HG03060 (cell line): Measurements from ENCODE around the gene SFXN3.

Source experiments
- ATAC-seq: cut with Tn5 transposase; IDR thresholded peaks from one replicate; pipeline ENCODE4 v1.9.1; 2021; ENCODE audit warnings: low read depth, moderate number of reproducible peaks; ENCODE audit not compliant: unreplicated experiment

Gene SFXN3

DNA sequence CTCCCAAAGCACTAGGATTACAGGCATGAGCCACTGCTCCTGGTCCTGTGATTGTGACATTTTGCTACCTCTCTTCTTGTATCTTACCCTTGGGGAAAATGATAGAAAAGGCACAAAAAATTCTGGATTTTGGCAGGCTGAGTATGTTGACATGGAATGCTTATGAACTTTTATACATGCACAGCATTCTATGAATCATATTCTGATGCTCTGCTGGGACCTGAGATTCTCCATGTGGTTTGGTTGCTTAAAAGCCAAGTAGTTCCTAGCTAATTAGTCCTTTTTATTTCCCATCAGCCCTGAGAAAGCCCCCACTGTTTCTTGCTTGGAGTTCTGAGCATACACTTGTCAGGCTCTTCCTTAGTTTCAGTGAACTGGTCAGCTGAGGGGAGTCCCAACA lies 22.5 kb downstream of the SFXN3 start:
- no peak for ATAC-seq

DNA sequence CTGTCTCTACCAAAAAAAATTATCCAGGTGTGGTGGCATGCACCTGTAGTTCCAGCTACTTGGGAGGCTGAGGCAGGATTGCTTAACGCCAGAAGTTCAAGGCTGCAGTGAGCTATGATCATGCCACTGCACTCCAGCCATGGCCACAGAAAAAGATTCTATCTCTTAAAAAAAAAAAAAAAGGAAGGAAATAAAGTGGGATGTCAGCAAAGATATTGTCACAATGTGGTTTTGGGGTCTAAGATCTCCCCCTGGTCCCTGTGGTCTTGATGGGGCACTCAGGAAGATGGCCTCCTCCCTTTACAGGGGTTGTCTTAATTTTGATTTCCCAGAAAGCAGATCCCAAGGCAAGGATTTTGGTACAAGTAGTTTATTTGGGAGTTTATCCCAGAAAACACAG lies 23.3 kb downstream of the SFXN3 start:
- ATAC-seq: no peak

DNA sequence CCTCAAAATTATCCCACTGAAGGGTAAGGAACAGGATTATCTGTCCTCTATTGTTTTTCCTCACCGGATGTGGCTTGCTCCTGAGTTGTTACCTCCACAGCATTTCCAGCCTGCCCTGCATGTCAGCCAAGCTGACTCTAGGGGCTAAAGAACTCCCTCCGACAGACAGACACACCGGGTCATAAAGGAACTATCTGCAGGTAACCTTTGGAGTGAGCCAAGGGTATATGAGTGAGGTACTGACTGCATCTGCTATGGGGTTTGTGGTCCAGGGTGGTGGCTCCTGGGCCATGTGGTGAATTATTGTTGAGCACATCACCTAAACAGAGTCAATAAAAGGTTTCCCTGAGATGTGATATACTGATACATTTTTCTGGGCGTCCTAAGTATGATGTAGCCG lies 23.8 kb downstream of the SFXN3 start:
- no peak for ATAC-seq

DNA sequence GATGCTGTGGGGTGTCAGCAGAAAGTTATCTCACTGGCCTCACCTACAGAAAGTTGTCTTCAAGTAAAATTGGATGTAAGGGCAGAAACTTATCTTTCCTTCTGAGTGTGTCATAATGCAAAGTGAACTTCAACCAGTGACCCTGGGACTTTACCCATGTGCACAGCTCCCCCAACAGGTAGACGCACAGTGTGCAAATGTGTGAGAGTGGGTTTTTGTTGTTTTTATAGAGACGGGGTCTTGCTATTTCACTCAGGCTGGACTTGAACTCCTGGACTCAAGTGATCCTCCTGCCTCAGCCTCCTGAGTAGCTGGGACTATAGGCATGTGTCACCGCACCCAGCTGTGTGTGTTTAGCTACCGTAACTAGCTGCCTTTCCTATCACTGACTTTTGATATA lies 24.4 kb downstream of the SFXN3 start:
- no peak for ATAC-seq

DNA sequence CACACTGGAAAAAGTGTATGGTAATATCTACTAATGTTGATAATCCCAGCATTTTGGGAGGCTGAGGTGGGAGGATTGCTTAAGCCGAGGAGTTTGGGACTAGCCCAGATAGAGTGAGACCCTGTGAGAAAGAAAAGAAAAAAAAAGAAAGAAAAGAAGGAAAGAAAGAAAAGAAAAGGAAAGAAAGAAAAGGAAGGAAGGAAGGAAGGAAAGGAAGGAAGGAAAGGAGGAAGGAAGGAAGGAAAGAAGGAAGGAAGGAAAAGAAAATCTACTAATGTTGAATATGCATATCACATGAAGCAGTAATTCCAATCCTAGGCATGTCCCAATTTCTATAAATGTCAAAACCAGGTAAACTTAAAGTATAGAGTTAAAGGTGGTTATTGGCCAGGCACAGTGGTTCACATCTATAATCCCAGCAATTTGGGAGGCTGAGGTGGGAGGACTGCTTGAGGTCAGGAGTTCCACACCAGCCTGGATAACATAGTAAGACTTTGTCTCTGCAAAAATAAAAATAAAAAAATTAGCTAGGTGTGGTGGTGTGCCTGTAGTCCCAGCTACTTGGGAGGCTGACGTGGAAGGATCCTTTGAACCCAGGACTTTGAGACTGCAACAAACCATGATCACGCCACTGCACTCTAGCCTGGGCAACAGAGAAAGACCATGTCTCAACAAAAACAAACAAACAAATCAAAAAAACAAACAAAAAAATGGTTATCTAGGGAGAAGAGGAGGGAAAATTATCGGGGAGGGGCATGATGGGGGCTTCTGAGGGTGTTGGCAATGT lies 25.5 kb downstream of the SFXN3 start:
- no peak for ATAC-seq

DNA sequence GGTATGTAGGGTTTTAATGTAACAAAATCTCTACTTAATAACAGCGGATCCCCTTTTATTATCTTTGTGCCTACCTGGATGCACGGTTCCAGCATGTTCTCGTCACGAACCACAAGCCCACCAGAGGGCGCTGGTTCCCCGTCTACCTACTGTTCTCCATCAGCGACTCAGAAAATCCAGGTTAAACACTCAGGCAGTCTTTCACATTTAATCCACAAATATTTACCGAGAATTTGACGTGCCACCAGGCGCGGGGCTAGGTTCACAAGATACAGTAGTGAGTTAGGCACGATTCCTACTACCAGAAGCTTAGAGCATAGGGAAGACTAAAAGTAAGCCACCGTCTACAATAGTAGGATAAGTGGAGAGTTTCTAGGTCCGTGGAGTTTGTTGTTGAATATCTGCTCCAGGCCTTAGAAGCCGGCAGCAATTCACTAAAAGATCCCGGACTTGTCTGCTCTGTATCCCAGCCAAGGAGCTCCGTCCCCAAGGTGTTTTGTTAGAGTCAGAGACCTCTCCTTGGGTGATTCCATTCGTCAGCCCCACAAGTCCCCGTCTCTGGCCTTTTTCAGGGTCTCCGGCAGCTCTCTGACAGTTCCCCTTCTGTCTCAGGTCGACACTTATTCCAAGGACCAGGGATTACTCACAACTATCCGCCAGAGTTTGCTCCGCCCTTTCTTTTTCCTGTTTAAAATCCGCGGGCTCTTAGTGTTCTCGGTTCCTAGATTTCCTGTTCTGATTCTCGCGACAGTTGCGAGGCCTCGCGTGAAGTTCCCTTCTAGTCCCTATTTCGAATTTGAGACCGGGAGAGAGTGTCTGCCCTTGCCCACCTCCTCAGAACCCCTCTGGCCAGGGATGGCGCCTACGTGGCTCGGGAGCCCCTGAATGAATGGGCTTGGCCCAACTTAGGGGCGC lies 29.3 kb downstream of the SFXN3 start:
- peak; percentile 27 for ATAC-seq

DNA sequence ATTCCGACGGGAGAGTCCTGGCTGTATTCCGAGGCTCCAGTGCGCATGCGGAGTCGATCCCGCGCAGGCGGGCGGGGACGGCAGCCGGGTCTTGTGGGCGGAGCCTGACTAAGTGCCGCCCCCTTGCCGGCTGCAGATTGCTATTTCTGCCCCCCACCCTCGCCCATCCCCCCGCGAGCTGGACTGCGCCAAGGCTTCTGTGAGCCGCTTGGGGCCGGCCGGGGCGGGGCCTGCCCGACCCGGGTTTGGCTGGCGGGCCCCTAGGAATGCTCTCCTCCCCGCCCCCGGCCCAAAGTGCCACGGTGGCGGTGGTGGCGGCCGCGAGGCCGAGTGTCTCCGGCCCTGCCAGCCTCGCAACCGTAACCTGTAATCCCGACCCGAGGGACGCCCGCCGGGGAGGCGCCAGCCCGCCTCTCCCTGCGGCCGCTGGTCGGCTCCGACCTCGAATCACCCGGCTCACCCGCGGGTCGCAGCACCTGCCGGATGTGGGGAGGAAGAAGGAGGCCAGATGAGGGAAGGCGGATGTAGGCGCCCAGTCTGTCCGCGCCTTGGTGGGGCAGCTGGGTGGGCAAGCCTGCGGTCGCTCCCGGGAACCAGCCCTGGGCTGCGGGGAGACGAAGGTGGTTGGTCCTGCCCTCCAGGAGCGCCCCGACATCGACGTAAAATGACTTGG lies 30.1 kb downstream of the SFXN3 start:
- ATAC-seq: peak; percentile 40

DNA sequence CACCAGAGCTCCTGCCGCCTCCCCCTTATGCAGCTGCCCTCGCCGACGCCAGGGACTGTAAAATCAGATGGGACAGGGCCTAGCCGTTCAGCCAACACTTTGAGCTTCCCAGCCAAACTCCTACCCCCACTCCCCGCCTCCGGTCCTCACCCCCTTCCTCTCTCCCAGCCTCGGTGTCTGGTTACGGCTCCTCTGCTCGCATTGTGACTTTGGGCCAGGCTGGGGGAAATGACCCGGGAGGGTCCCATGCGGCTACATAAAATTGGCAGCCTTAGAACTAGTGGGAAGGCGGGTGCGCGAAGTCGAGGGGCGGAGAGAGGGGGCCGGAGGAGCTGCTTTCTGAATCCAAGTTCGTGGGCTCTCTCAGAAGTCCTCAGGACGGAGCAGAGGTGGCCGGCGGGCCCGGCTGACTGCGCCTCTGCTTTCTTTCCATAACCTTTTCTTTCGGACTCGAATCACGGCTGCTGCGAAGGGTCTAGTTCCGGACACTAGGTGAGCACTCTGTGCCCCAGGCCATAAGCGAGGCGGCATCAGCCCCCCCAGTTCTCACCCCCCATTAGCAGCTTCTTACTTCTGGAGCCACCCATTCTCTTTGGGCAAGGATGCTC lies 30.7 kb downstream of the SFXN3 start, which contains the start of gene KAZALD1:
TSS of gene KAZALD1 (plus strand) at position 366 of the 608 bp plus-strand sequence. CDS start 604 bp downstream, outside the sequence.
- no peak for ATAC-seq

DNA sequence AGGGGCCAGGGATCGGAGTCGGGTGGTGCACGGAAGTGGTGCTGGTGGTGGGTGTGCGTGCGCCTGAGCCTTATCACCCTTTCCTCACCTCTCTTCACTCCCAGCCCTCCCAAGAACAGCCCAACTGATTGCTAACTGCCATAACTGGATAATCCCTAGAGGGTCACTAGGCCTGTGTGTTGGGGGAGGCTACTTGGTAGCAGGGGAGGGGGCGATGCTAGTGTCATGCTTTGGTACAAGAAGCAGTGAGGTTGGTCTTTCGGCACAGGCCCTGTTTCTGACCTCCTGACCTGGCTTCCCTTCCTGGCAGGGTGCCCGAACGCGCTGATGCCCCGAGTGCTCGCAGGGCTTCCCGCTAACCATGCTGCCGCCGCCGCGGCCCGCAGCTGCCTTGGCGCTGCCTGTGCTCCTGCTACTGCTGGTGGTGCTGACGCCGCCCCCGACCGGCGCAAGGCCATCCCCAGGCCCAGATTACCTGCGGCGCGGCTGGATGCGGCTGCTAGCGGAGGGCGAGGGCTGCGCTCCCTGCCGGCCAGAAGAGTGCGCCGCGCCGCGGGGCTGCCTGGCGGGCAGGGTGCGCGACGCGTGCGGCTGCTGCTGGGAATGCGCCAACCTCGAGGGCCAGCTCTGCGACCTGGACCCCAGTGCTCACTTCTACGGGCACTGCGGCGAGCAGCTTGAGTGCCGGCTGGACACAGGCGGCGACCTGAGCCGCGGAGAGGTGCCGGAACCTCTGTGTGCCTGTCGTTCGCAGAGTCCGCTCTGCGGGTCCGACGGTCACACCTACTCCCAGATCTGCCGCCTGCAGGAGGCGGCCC lies 31.4 kb downstream of the SFXN3 start:
- no peak for ATAC-seq

DNA sequence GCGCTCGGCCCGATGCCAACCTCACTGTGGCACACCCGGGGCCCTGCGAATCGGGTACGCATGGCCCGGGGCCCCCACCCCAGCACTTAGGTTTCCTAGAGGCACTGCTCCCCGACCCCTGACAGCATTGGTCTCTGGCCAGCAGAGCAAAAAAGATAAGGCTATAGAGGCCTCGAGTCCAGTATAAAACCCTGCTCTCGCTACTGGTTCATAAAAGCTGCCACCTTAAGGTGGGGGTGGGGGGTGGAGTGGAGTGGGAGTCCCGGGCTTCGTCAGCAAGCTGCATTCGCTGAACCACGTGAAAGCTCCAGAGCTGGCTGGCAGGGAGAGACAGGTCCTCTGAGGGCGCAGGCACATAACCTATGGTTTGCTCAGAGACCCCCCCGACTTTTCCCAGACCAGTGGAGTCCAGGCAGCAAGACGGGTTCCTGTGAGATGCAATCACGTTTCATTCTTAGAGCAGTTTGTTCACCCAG lies 32.1 kb downstream of the SFXN3 start:
- no peak for ATAC-seq

DNA sequence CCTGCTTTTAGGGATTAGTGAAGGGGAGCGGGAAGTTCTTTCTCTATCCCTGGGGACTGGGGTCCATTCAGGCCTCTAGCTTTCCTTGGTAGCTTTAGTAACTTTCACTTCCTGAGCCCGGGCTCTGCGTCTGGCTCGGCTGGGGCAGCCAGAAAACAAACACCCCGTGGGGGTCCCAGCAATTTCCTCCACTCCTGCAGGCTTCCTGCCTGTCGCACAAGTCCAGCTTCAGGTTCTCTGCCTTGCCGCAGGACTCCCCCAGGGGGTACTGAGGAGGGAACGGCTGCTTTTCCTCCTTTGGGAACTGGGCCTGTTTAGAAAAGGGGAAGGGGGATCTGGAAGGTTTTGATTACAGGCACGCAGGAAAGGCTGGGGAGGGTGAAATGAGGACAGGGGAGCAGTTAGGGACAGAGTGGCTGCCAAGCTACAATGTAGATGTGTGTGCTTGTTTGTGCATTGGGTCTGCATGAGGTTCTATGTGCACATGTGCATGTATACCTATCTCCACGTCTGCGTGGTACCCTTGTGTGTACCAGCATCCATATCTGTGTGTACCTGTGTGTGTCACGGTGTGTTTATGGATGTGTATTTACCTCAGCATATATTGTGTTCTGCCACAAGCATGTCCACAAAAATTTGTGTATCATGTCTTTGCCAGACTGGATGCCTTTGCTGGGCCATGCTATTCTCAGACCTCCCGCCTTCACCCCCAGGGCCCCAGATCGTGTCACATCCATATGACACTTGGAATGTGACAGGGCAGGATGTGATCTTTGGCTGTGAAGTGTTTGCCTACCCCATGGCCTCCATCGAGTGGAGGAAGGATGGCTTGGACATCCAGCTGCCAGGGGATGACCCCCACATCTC lies 32.7 kb downstream of the SFXN3 start:
- no peak for ATAC-seq

DNA sequence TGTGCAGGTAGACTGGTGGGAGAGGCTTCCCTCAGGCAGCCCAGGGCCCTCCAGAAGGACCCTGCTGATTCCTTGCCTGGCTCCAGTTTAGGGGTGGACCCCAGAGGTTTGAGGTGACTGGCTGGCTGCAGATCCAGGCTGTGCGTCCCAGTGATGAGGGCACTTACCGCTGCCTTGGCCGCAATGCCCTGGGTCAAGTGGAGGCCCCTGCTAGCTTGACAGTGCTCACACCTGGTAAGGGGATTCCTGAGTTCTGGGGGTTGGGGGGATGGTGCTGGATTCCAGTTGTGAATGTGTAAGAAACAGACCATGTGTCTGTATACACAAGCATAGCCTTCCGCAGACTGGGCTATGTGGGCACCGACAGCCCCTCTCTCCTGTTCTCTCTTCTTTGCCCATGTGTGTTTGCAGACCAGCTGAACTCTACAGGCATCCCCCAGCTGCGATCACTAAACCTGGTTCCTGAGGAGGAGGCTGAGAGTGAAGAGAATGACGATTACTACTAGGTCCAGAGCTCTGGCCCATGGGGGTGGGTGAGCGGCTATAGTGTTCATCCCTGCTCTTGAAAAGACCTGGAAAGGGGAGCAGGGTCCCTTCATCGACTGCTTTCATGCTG lies 33.5 kb downstream of the SFXN3 start:
- ATAC-seq: no peak

DNA sequence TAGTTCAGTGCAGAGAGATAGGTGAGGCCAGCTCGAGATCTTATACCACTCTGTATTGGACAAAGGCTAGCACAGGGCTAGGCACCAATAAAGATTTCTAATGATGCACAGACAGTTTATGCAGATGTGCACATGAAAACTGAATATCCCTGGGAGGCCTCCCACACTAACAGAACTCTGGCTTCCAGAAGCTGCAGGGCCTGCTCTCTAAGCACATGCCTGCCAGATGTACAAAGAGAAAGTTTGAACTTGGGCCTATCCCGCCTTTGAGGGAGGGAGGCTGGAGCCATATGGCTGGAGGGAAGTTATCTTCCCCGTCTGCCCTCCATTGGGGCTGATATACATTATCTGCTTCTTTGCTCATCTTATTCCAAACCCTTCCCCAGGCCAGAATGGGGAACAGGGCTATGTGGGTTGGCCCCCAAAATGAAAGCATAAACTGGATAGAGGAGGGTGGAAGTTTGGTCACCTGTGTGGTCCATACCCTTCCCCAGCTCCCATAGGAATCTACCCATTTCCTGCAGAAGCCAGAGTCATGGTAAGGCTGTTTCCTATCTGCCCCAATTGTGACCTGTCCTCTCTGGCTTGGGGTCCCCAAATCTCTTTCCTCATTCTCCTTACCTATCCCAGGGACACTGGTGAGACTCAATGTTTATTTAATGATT lies 34.6 kb downstream of the SFXN3 start:
- ATAC-seq: no peak

DNA sequence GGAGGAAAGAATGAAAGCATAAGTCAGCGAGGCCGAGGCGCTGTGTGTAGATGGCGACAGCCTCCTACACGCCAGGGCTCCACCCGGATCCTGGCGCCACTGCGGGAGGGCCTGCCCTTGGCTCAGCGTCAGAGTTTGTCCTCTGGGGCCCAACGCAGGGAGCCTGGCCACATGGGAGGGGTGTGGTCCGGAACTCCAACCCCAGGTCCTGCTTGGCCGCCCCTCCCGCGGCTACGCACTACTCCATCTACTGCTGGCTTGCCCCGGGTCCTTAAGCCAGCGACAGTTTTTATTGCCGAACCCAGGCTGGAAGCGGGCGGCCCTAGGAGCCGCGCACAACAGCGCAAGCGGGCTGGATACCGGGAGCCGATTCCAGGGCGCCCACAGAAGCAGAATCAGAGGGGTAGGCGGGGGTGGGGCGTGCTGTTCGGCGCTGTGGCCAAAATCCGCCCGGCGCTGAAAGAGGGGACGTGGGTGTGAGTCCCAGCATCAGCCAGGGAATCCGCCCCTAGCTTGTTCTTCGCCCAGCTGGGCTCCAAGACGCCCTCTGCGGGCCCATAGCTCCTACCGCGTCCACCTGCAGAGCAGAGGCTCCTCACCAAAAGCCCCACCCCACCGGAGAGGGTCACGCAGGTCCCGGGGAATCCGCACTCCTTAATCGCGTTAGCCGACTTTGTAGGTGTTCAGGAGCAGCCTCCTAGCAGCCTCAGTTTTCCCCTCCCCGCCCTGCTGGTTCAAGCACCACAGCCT lies 35.3 kb downstream of the SFXN3 start:
- no peak for ATAC-seq

DNA sequence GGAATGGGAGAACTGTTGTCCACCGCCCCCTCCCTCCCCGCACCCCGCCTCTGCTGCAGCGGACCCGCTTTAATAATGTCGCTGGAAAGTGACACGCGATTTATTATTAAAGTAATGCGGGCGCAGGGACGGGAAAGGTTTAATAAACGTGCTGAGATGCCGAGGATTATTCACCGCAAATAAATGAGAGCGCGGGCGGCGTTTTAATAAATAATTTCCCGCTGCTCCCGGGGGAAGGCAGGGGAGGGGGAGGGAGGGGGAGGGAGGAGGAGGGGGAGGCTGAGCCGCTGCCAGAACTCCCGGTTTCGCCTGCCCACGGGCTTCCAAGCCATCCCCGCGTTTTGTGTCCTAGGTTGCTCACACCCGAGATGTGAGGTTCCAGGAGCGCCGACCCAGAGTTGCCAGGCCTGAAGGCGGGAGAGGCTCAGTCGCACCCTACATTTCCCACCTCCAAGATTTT lies 35.9 kb downstream of the SFXN3 start:
- no peak for ATAC-seq

DNA sequence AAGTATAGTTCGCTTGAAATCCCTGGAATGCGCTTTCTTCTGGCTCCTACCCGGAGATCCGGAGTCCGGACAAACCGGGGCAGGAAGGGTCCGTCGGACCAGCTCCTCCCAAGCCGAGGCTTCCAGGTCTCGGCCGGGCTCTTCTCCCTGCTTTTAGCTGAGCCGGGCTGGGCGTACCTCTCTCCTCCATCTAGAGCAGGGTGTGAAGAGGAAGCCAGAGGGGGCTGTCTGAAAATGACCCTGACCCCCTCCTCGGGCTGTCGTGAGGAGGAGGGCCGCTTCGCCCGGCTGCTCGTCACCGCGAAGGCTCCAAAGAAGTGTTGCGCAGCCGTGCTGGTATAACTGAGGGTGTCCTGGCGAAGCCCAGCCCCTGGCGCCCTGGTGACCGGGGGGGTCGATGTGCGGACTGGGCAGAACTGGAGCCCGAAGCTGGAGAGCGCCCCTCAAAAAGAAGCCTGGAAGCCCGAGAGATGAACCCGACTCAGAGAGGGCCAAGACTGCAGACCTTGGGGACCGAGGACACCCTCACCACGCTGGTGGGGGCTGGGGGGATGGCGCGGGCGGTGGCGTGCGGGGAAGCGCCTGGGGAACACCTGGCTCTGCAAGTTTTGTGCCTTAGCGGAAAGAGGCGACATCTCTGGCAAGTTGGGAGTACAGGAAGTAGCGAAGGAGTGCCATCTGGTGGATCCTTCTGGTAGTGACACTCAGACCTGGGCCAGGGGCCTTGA lies 36.5 kb downstream of the SFXN3 start:
- ATAC-seq: no peak
